Measurements from ENCODE around the gene SYMPK.

SYMPK gene

GRCh38 chr19:45883881-45884681 lies 21.1 kb upstream of the SYMPK start:
- no peaks in the 10 kb centered on the region for H3K9me3 ChIP-seq (ENCODE audit: severe bottlenecking)
- DNase-seq, result no peak
- no peak overlapping the region for H3K27ac ChIP-seq
- TF ChIP-seq, protein P1, sequence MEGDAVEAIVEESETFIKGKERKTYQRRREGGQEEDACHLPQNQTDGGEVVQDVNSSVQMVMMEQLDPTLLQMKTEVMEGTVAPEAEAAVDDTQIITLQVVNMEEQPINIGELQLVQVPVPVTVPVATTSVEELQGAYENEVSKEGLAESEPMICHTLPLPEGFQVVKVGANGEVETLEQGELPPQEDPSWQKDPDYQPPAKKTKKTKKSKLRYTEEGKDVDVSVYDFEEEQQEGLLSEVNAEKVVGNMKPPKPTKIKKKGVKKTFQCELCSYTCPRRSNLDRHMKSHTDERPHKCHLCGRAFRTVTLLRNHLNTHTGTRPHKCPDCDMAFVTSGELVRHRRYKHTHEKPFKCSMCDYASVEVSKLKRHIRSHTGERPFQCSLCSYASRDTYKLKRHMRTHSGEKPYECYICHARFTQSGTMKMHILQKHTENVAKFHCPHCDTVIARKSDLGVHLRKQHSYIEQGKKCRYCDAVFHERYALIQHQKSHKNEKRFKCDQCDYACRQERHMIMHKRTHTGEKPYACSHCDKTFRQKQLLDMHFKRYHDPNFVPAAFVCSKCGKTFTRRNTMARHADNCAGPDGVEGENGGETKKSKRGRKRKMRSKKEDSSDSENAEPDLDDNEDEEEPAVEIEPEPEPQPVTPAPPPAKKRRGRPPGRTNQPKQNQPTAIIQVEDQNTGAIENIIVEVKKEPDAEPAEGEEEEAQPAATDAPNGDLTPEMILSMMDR (IDR thresholded peaks at IDR 0.05; ENCODE audit: low read depth, low read length), result no peak
- no peaks in the 10 kb centered on the region for H3K27me3 ChIP-seq (ENCODE audit: insufficient read depth, low read depth, severe bottlenecking)
- no peak overlapping the region for H3K4me3 ChIP-seq (ENCODE audit: low read depth, low read length)
- peaks cover 17% of the 10 kb centered on the region for H3K36me3 ChIP-seq

DNA sequence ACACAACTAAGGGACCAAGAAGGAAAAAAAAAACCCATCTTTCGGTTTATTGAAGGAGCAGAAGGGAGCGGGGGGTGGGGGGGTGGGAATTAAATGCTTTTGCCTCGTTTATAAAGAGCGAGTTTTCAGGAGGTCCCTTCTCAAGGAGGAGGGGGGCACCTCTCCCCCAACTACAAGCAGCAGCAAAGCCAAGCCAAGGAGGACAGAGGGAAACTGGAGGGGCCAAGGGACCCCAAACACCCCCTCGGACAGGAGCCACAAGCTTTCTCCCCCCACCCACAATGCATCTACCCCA lies 20.6 kb upstream of the SYMPK start:
- no peaks in the 10 kb centered on the region for H3K9me3 ChIP-seq (ENCODE audit: severe bottlenecking)
- no peaks in the 10 kb centered on the region for H3K27me3 ChIP-seq (ENCODE audit: insufficient read depth, low read depth, severe bottlenecking)
- peaks cover 17% of the 10 kb centered on the region for H3K36me3 ChIP-seq
- TF ChIP-seq, protein P1 (IDR thresholded peaks at IDR 0.05; ENCODE audit: low read depth, low read length), result no peak
- no peak overlapping the region for H3K4me3 ChIP-seq (ENCODE audit: low read depth, low read length)
- H3K27ac ChIP-seq, result no peak overlapping the region
- DNase-seq, result no peak

DNA sequence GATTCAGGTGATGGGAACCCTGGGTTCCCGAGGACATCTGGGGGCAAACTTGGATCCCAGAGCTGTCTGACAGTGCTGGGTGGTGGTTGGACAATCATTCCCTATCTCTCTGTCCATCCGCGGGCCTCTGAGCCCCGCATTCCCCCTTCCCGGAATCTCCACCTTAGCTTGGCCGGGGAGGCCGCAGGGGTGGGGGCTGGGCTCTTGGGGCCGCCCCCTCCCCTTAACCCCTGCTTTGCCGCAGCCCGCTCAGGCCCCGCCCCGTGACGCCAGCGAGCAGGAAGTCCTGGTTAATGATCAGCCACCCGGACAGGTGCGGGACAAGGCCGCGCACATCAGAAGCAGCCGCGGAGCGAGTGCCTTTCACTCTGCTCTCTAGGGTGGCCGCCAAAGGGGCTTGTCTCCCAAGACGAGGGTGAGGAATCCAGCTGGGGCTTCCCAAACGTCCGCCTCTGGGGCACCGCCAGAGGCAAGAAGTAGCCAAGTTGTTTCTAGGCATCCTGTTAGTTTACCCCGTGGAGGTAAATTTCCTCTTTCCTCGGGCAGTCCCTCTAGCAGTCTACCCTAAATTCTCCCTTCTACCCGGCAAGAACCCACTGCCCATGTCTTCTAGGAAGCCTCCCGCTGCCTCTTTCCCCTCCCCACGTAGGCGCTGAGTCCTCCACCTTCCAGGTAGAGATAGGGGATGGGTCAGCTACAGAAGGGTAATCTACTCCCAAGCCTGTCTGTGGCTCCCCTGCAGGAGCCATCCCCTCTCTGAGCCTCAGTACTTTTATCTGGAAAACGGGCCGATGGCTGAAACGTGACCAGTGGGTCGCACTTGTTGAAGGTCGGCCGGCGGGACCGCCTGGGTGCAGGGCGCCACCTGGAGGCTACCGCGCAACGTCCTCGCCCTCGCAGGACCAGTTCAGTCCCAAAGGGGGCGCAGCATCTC lies 20.0 kb upstream of the SYMPK start:
- H3K36me3 ChIP-seq, result peaks cover 17% of the 10 kb centered on the region
- peak; percentile 85 for DNase-seq
- no peak overlapping the region for H3K27ac ChIP-seq
- no peak overlapping the region for H3K4me3 ChIP-seq (ENCODE audit: low read depth, low read length)
- TF ChIP-seq, protein P1 (IDR thresholded peaks at IDR 0.05; ENCODE audit: low read depth, low read length), result peak; percentile 95
- H3K27me3 ChIP-seq (ENCODE audit: insufficient read depth, low read depth, severe bottlenecking), result no peaks in the 10 kb centered on the region
- H3K9me3 ChIP-seq (ENCODE audit: severe bottlenecking), result no peaks in the 10 kb centered on the region

- no peaks in the 10 kb centered on the region for H3K27me3 ChIP-seq (ENCODE audit: insufficient read depth, low read depth, severe bottlenecking)
- H3K36me3 ChIP-seq, result peaks cover 17% of the 10 kb centered on the region
- TF ChIP-seq, protein P1 (IDR thresholded peaks at IDR 0.05; ENCODE audit: low read depth, low read length), result no peak
- DNase-seq, result no peak
- no peak overlapping the region; the same call in 1 of the 2 replicates for H3K27ac ChIP-seq
- no peaks in the 10 kb centered on the region for H3K9me3 ChIP-seq (ENCODE audit: severe bottlenecking)
- H3K4me3 ChIP-seq (ENCODE audit: low read depth, low read length), result no peak overlapping the region
Observed at GRCh38 chr19:45881909-45882528, 19.1 kb upstream of the SYMPK start.

- Histone ChIP-seq H3K27ac (no peak overlapping the region), H3K4me3 (ENCODE audit: low read depth, low read length) (no peak overlapping the region)
Observed at GRCh38 chr19:45881082-45881908, 18.3 kb upstream of the SYMPK start.

More at GRCh38 chr19:45881082-45881908, 18.3 kb upstream of the SYMPK start:
- no peak for DNase-seq
- Histone ChIP-seq H3K36me3 (peaks cover 17% of the 10 kb centered on the region), H3K27me3 (ENCODE audit: insufficient read depth, low read depth, severe bottlenecking) (no peaks in the 10 kb centered on the region), H3K9me3 (ENCODE audit: severe bottlenecking) (no peaks in the 10 kb centered on the region)
- TF ChIP-seq, protein P1 (IDR thresholded peaks at IDR 0.05; ENCODE audit: low read depth, low read length), result no peak
